Uterus (tissue), 2 donors: Measurements from ENCODE around the gene SUGCT.

ENCODE experiments used
- CTCF ChIP-seq, 4 experiments: fragments of 200-600 bp in 2 of 4; fragments of 450-650 bp in 2 of 4; sonication (generic) in 2 of 4; IDR thresholded peaks; one replicate each; pipeline ENCODE4 v1.5.1; 2016 to 2019; ENCODE audit warnings: antibody characterized with exemption in 4 of 4, mild to moderate bottlenecking in 2 of 4, moderate library complexity in 1 of 4
- POLR2A ChIP-seq, 2 donors: fragments of 450-650 bp; IDR thresholded peaks; one replicate each; pipeline ENCODE4 v1.6.1; 2016; ENCODE audit warnings: antibody characterized with exemption in 2 of 2, mild to moderate bottlenecking in 1 of 2, moderate library complexity in 1 of 2

- TF ChIP-seq CTCF (IDR thresholded peaks at IDR 0.05) (no peak), POLR2A (IDR thresholded peaks at IDR 0.05) (no peak)
These were observed 559.4 kb downstream of the SUGCT start for GRCh38 chr7:40694026-40694809.
